ENCODE results near the gene AUTS2. TPM values are rescaled to one million over a fixed set of nuclear protein-coding genes. Genes with fewer than 3 reads are reported as not detected.

AUTS2 gene
- total and polyA plus RNA-seq, 2 of the 8 experiments (the other 6 are each of a cell fraction or from before 2014, with no cell fraction given) = 25.9 to 101 TPM

- TF ChIP-seq CBX8 (IDR thresholded peaks at IDR 0.05; ENCODE audit: borderline replicate concordance, low read depth, low read length) (no peak), NANOG (IDR thresholded peaks at IDR 0.05; ENCODE audit: insufficient read depth, low read depth, low read length, poor library complexity, severe bottlenecking) (no peak), GTF2F1 (IDR thresholded peaks at IDR 0.05; ENCODE audit: borderline replicate concordance, low read depth, low read length) (no peak)
- TF ChIP-seq, protein P1, sequence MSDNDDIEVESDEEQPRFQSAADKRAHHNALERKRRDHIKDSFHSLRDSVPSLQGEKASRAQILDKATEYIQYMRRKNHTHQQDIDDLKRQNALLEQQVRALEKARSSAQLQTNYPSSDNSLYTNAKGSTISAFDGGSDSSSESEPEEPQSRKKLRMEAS (IDR thresholded peaks at IDR 0.05) = no peak
Observed at GRCh38 chr7:70044064-70044463, 445.8 kb downstream of the AUTS2 start (continued).
